A549 (cell line): Measurements from ENCODE around the gene TMEM143. TPM values are rescaled to one million over a fixed set of nuclear protein-coding genes. Genes with fewer than 3 reads are reported as not detected.

Experiments
- ATAC-seq, 2 experiments: fragments of 200-7000 bp in 1 of 2; fragments of >200 bp in 1 of 2; cut with Nextera tagmentation in 1 of 2; cut with Tn5 transposase in 1 of 2; 3 replicates each; pipeline versions ENCODE4 v1.8.0 to v1.9.1; 2018 to 2020; ENCODE audit warnings: mild to moderate bottlenecking in 1 of 2, moderate library complexity in 1 of 2
- CTCF ChIA-PET: fragments of 300-600 bp; sonication (Branson Sonifier 250); formaldehyde crosslinking; extraction: SDS; loops from one replicate; lab custom pipeline; 2021; ENCODE audit warnings: antibody characterized with exemption, inconsistent platforms; lab: Yijun Ruan, JAX
- POLR2A ChIA-PET: fragments of 350-600 bp; formaldehyde crosslinking; extraction: SDS; loops from one replicate; lab custom pipeline; 2021; ENCODE audit warnings: antibody characterized with exemption, inconsistent platforms; lab: Yijun Ruan, JAX
- DNase-seq, 2 experiments: peaks; one replicate each; pipeline versions ENCODE4 v3.0.0 to v3.0.0-alpha.2; 2011 to 2016; ENCODE audit warnings: low read depth in 1 of 2, low spot score in 1 of 2
- FAIRE-seq: peaks from 2 replicates; lab custom pipeline; 2011; peaks lifted over from hg19 to GRCh38; lab: Jason Lieb, UNC
- H3K27ac ChIP-seq, 2 experiments: fragments of >200 bp; sonication (Bioruptor Twin); formaldehyde crosslinking; 3 replicates each; pipeline ENCODE4 v1.5.1; 2016 to 2017
- H3K4me1 ChIP-seq: fragments of >200 bp; sonication (Bioruptor Twin); formaldehyde crosslinking; 3 replicates; pipeline ENCODE4 v1.6.1; 2016
- H3K4me2 ChIP-seq: fragments of >200 bp; sonication (Bioruptor Twin); formaldehyde crosslinking; 3 replicates; pipeline ENCODE4 v1.6.1; 2016
- H3K4me3 ChIP-seq: fragments of >200 bp; sonication (Bioruptor Twin); formaldehyde crosslinking; 3 replicates; pipeline ENCODE4 v1.5.1; 2016
- H3K9me3 ChIP-seq: fragments of >200 bp; sonication (Bioruptor Twin); formaldehyde crosslinking; 3 replicates; pipeline ENCODE4 v1.6.1; 2016
- BHLHE40 ChIP-seq: IDR thresholded peaks from 2 replicates; pipeline ENCODE4 v1.6.1; 2012; ENCODE audit warnings: low read depth, low read length, inconsistent platforms
- CBX8 ChIP-seq: fragments of 200-600 bp; sonication (generic); IDR thresholded peaks from 2 replicates; pipeline ENCODE4 v1.6.1; 2016
- CEBPB ChIP-seq, 2 experiments: fragments of >200 bp in 1 of 2; sonication (Bioruptor Twin) in 1 of 2; formaldehyde crosslinking in 1 of 2; IDR thresholded peaks; 2 replicates each; pipeline ENCODE4 v1.6.1; 2012 to 2016
- CHD2 ChIP-seq: fragments of 150-350 bp; IDR thresholded peaks from 2 replicates; pipeline ENCODE4 v1.6.1; 2014; ENCODE audit warnings: low read length; ENCODE audit not compliant: partially characterized antibody
- E2F6 ChIP-seq: IDR thresholded peaks from 2 replicates; pipeline ENCODE4 v1.6.1; 2012; ENCODE audit warnings: low read depth, borderline replicate concordance
- EHMT2 ChIP-seq: fragments of 200-600 bp; sonication (generic); IDR thresholded peaks from 2 replicates; pipeline ENCODE4 v1.6.1; 2016; ENCODE audit warnings: antibody characterized with exemption, low read depth, mild to moderate bottlenecking, moderate library complexity
- FOSB ChIP-seq: fragments of 250-450 bp; sonication (Bioruptor Pico); IDR thresholded peaks from 2 replicates; pipeline ENCODE4 v1.5.0; 2020; ENCODE audit warnings: mild to moderate bottlenecking, moderate library complexity
- FOSL2 ChIP-seq, 2 experiments: fragments of 450-650 bp in 1 of 2; fragments of >200 bp in 1 of 2; sonication (Bioruptor Twin) in 1 of 2; formaldehyde crosslinking; IDR thresholded peaks; 2 replicates each; pipeline versions ENCODE4 v1.5.0 to v1.6.1; 2016 to 2020; ENCODE audit warnings: mild to moderate bottlenecking in 1 of 2, moderate library complexity in 1 of 2
- FOXS1 ChIP-seq: fragments of 250-450 bp; sonication (Bioruptor Pico); IDR thresholded peaks from 2 replicates; pipeline ENCODE4 v1.5.0; 2020; ENCODE audit warnings: mild to moderate bottlenecking, moderate library complexity
- HDAC2 ChIP-seq: fragments of 200-600 bp; sonication (generic); IDR thresholded peaks from 2 replicates; pipeline ENCODE4 v1.6.1; 2016
- HOXB5 ChIP-seq: fragments of 250-450 bp; sonication (Bioruptor Pico); IDR thresholded peaks from 2 replicates; pipeline ENCODE4 v1.5.0; 2020; ENCODE audit warnings: mild to moderate bottlenecking, moderate library complexity
- JUN ChIP-seq, 2 experiments: fragments of >200 bp; sonication (Bioruptor Twin); formaldehyde crosslinking; IDR thresholded peaks; 2 replicates in 1 of 2; 3 replicates in 1 of 2; pipeline ENCODE4 v1.6.1; 2016 to 2017
- JUNB ChIP-seq: fragments of >200 bp; sonication (Bioruptor Twin); formaldehyde crosslinking; IDR thresholded peaks from 2 replicates; pipeline ENCODE4 v1.6.1; 2016
- KDM5A ChIP-seq: fragments of 200-600 bp; sonication (generic); IDR thresholded peaks from 2 replicates; pipeline ENCODE4 v1.6.1; 2016; ENCODE audit warnings: antibody characterized with exemption, mild to moderate bottlenecking
- MAFK ChIP-seq: fragments of 450-650 bp; IDR thresholded peaks from 2 replicates; pipeline ENCODE4 v1.6.1; 2014; ENCODE audit not compliant: partially characterized antibody
- MAX ChIP-seq: IDR thresholded peaks from 2 replicates; pipeline ENCODE4 v1.6.1; 2012
- MAZ ChIP-seq: fragments of 150-350 bp; IDR thresholded peaks from 2 replicates; pipeline ENCODE4 v1.6.1; 2014; ENCODE audit warnings: antibody characterized with exemption, low read depth, low read length, borderline replicate concordance
- NFE2L2 ChIP-seq: fragments of 150-350 bp; conservative IDR thresholded peaks from 2 replicates; pipeline ENCODE4 v1.6.1; 2014; ENCODE audit warnings: low read length
- NPAS2 ChIP-seq: fragments of 250-450 bp; sonication (Bioruptor Pico); IDR thresholded peaks from 2 replicates; pipeline ENCODE4 v1.8.0; 2022; ENCODE audit warnings: mild to moderate bottlenecking, moderate library complexity, borderline replicate concordance
- POLR2A ChIP-seq: IDR thresholded peaks from 2 replicates; pipeline ENCODE4 v1.6.1; 2012; ENCODE audit warnings: mild to moderate bottlenecking, low read length
- RCOR1 ChIP-seq: fragments of 150-350 bp; IDR thresholded peaks from 2 replicates; pipeline ENCODE4 v1.6.1; 2014; ENCODE audit warnings: antibody characterized with exemption, low read length, low read depth
- RFX5 ChIP-seq: fragments of 450-650 bp; IDR thresholded peaks from 2 replicates; pipeline ENCODE4 v1.7.1; 2014; ENCODE audit warnings: antibody characterized with exemption, mild to moderate bottlenecking, moderate library complexity
- SREBF2 ChIP-seq: fragments of 450-650 bp; IDR thresholded peaks from 2 replicates; pipeline ENCODE4 v1.6.1; 2014; ENCODE audit warnings: mild to moderate bottlenecking, moderate library complexity
- TP53 ChIP-seq: fragments of 250-450 bp; sonication (Bioruptor Pico); IDR thresholded peaks from 2 replicates; pipeline ENCODE4 v1.5.0; 2021; ENCODE audit warnings: mild to moderate bottlenecking, moderate library complexity
- ZC3H11A ChIP-seq: fragments of 450-650 bp; IDR thresholded peaks from 2 replicates; pipeline ENCODE4 v1.6.1; 2014; ENCODE audit warnings: antibody characterized with exemption, mild to moderate bottlenecking
- ZNF302 ChIP-seq: fragments of 250-450 bp; sonication (Bioruptor Pico); IDR thresholded peaks from 2 replicates; pipeline ENCODE4 v1.9.0; 2021; ENCODE audit warnings: inconsistent platforms, mild to moderate bottlenecking, moderate library complexity
- WGBS: methylation state at CpG from one replicate; pipeline ENCODE4 v1.1.6; 2017; ENCODE audit errors: missing lambda C conversion rate; 5-methylcytosine and 5-hydroxymethylcytosine counted together
- polyA plus RNA-seq, 4 experiments: library from polyadenylated mRNA; depleted of rRNA in 3 of 4; stranded (reverse); fragments of >200 nt; fragmentation: RNase III in 1 of 4; extraction: RNeasy Plus Mini Kit Qiagen cat#74134 plus additional on column Dnase treatment in 1 of 4; gene quantifications; 2 replicates in 3 of 4; 3 replicates in 1 of 4; pipeline ENCODE4 v1.2.3, GENCODE V29; 2011 to 2017
- TF ChIP-seq, protein P1 (sequence below): fragments of 250-450 bp; sonication (Bioruptor Pico); IDR thresholded peaks from 2 replicates; pipeline ENCODE4 v1.5.0; 2021; ENCODE audit warnings: mild to moderate bottlenecking, moderate library complexity, borderline replicate concordance
- TF ChIP-seq, protein P2 (sequence below): fragments of 200-600 bp; sonication (generic); IDR thresholded peaks from 2 replicates; pipeline ENCODE4 v1.6.1; 2016; ENCODE audit warnings: antibody characterized with exemption, mild to moderate bottlenecking, moderate library complexity
- TF ChIP-seq, protein P3 (sequence below): fragments of >200 bp; sonication (Bioruptor Twin); formaldehyde crosslinking; IDR thresholded peaks from 3 replicates; pipeline ENCODE4 v1.5.1; 2016

TMEM143 gene
- polyA plus RNA-seq, 2 of the 4 experiments (the other 2 are of a cell fraction), result 6.4 to 7.4 TPM

DNA sequence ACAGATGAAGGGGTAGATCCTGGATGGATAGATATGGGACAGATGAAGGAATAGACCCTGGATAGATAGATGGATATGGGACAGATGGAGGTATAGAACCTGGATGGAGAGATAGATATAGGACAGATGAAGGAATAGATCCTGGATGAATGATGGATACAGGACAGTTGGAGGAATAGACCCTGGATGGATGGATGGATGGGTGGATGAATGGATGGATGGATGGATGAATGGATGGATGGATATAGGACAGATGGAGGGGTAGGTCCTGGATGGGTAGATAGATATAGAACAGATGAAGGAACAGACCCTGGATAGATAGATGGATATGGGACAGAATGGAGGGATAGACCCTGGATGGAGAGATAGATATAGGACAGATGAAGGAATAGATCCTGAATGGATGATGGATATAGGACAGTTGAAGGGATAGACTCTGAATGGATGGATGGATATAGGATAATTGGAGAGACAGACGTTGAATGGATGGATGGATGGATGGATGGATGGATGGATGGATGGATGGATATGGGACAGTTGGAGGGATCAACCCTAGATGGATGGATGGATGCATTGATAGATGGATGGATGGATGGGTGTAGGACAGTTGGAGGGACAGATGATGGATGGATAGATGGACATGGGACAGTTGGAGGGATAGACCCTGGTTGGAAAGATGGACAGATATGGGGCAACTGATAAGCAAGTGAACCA, 61.7 kb downstream of the TMEM143 start:
- WGBS, result 47% methylated on average over 1 of the region's 1 CpG
- no peak overlapping the region for H3K27ac ChIP-seq
- POLR2A ChIA-PET, result no interaction called here
- no peak overlapping the region for H3K4me3 ChIP-seq
- no peak overlapping the region for H3K4me2 ChIP-seq
- no peak for FAIRE-seq
- ATAC-seq, result no peak
- TF ChIP-seq NPAS2 (no peak), ZNF302 (CRISPR knock-in tag) (no peak), FOSB (CRISPR knock-in tag) (no peak), MAX (no peak), RFX5 (no peak), E2F6 (no peak), JUNB (no peak), CEBPB (IDR thresholded peaks at IDR 0.05) (no peak), ZC3H11A (no peak), CBX8 (no peak), CHD2 (no peak), SREBF2 (no peak), MAZ (no peak), MAFK (no peak), HDAC2 (no peak)
- TF ChIP-seq, protein P1, sequence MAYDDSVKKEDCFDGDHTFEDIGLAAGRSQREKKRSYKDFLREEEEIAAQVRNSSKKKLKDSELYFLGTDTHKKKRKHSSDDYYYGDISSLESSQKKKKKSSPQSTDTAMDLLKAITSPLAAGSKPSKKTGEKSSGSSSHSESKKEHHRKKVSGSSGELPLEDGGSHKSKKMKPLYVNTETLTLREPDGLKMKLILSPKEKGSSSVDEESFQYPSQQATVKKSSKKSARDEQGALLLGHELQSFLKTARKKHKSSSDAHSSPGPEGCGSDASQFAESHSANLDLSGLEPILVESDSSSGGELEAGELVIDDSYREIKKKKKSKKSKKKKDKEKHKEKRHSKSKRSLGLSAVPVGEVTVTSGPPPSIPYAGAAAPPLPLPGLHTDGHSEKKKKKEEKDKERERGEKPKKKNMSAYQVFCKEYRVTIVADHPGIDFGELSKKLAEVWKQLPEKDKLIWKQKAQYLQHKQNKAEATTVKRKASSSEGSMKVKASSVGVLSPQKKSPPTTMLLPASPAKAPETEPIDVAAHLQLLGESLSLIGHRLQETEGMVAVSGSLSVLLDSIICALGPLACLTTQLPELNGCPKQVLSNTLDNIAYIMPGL (CRISPR knock-in tag), result no peak
- H3K4me1 ChIP-seq, result no peaks in the 10 kb centered on the region
- no peak for DNase-seq
- no peaks in the 10 kb centered on the region for H3K9me3 ChIP-seq
- CTCF ChIA-PET, result interaction anchor here (1.2 to 13.6 kb wide), 2 partner anchors 8 to 35 kb away, joined by 7 to 140 read pairs; no protein-coding TSS in a partner anchor

DNA sequence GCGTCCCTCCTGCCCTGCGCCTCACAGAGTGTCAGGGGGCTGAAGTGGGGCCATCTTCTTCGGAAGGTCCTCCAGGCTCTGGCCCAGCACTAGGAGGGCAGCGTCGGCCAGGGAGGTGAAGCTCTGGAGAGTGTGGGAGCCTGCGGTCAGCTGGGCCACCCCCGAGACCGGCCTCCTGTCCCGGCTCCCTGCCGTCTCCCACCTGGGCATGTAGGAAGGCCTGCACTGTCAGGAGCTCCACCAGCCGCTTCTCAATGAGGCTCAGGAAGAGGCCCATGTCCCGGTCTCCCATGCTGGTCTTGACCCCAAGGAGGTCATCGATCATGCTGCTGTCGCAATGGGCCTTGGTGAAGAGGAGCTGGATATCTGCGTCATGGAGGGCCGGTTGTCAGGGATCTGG, 65.8 kb downstream of the TMEM143 start:
- DNase-seq (no peak), FAIRE-seq (no peak), ATAC-seq (no peak)
- Histone ChIP-seq H3K4me3 (no peak overlapping the region), H3K27ac (no peak overlapping the region), H3K4me2 (no peak overlapping the region), H3K9me3 (no peaks in the 10 kb centered on the region), H3K4me1 (no peaks in the 10 kb centered on the region)
- CTCF ChIA-PET, result interaction anchor here (1.0 to 15.7 kb wide), 9 partner anchors 10 to 335 kb away, joined by 3 to 499 read pairs (median 8); partner anchors contain the start of gene ZNF114
- 96% methylated on average over 11 of the region's 16 CpGs for WGBS
- POLR2A ChIA-PET, result no interaction called here
- TF ChIP-seq FOSB (CRISPR knock-in tag) (no peak), KDM5A (no peak), RCOR1 (no peak), TP53 (CRISPR knock-in tag) (no peak), RFX5 (no peak), POLR2A (no peak), E2F6 (no peak), EHMT2 (no peak), BHLHE40 (no peak), FOXS1 (CRISPR knock-in tag) (no peak), NFE2L2 (no peak), JUN (IDR thresholded peaks at IDR 0.05) (no peak), HOXB5 (no peak), FOSL2 (IDR thresholded peaks at IDR 0.05) (no peak), FOSL2 (CRISPR knock-in tag; IDR thresholded peaks at IDR 0.05) (no peak)
- TF ChIP-seq, protein P2, sequence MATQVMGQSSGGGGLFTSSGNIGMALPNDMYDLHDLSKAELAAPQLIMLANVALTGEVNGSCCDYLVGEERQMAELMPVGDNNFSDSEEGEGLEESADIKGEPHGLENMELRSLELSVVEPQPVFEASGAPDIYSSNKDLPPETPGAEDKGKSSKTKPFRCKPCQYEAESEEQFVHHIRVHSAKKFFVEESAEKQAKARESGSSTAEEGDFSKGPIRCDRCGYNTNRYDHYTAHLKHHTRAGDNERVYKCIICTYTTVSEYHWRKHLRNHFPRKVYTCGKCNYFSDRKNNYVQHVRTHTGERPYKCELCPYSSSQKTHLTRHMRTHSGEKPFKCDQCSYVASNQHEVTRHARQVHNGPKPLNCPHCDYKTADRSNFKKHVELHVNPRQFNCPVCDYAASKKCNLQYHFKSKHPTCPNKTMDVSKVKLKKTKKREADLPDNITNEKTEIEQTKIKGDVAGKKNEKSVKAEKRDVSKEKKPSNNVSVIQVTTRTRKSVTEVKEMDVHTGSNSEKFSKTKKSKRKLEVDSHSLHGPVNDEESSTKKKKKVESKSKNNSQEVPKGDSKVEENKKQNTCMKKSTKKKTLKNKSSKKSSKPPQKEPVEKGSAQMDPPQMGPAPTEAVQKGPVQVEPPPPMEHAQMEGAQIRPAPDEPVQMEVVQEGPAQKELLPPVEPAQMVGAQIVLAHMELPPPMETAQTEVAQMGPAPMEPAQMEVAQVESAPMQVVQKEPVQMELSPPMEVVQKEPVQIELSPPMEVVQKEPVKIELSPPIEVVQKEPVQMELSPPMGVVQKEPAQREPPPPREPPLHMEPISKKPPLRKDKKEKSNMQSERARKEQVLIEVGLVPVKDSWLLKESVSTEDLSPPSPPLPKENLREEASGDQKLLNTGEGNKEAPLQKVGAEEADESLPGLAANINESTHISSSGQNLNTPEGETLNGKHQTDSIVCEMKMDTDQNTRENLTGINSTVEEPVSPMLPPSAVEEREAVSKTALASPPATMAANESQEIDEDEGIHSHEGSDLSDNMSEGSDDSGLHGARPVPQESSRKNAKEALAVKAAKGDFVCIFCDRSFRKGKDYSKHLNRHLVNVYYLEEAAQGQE, result no peak
- TF ChIP-seq, protein P3, sequence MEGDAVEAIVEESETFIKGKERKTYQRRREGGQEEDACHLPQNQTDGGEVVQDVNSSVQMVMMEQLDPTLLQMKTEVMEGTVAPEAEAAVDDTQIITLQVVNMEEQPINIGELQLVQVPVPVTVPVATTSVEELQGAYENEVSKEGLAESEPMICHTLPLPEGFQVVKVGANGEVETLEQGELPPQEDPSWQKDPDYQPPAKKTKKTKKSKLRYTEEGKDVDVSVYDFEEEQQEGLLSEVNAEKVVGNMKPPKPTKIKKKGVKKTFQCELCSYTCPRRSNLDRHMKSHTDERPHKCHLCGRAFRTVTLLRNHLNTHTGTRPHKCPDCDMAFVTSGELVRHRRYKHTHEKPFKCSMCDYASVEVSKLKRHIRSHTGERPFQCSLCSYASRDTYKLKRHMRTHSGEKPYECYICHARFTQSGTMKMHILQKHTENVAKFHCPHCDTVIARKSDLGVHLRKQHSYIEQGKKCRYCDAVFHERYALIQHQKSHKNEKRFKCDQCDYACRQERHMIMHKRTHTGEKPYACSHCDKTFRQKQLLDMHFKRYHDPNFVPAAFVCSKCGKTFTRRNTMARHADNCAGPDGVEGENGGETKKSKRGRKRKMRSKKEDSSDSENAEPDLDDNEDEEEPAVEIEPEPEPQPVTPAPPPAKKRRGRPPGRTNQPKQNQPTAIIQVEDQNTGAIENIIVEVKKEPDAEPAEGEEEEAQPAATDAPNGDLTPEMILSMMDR, result no peak
